K562 (cell line): ENCODE measurements around the gene CCNK. TPM values are rescaled to one million over a fixed set of nuclear protein-coding genes. Genes with fewer than 3 reads are reported as not detected.

Source experiments
- ATAC-seq: fragments of 200-7000 bp; cut with Tn5 transposase; 3 replicates; pipeline ENCODE4 v1.9.1; 2020; ENCODE audit warnings: moderate library complexity
- BruUV-seq: library from RNA; stranded (reverse); fragments of 400-500 nt; replicated peaks from 2 replicates; lab custom pipeline; 2021; lab: Mats Ljungman, UMichigan
- CTCF ChIA-PET: fragments of 300-600 bp; formaldehyde crosslinking; extraction: SDS; loops from one replicate; lab custom pipeline; 2021; ENCODE audit warnings: low intra/inter-chr PET ratio; lab: Yijun Ruan, JAX
- POLR2A ChIA-PET: fragments of 300-600, 350-650 bp; sonication (Branson Sonifier 250); formaldehyde crosslinking; extraction: SDS; loops from one replicate; lab custom pipeline; 2021; ENCODE audit warnings: antibody characterized with exemption, inconsistent platforms; lab: Yijun Ruan, JAX
- DNase-seq, 4 experiments: peaks; one replicate each; pipeline versions ENCODE4 v3.0.0 to v3.0.0-alpha.2; 2011 to 2018; ENCODE audit warnings: low spot score in 3 of 4, mixed read lengths in 3 of 4; ENCODE audit errors: extremely low read depth in 1 of 4
- FAIRE-seq: peaks from 2 replicates; lab custom pipeline; 2011; peaks lifted over from hg19 to GRCh38; lab: Jason Lieb, UNC
- H2AFZ ChIP-seq: 2 replicates; pipeline ENCODE4 v1.6.0; 2011; ENCODE audit warnings: low read depth, low read length, control low read depth, inconsistent platforms
- H3K27ac ChIP-seq: fragments of 200-600 bp; 3 replicates; pipeline ENCODE4 v1.8.0; 2011; ENCODE audit warnings: low read depth, mild to moderate bottlenecking, control low read depth, inconsistent platforms, low read length, moderate library complexity, mixed read lengths; ENCODE audit errors: extremely low read depth
- H3K27me3 ChIP-seq, 2 experiments: fragments of 300-600 bp in 1 of 2; 2 replicates in 1 of 2; 3 replicates in 1 of 2; pipeline versions ENCODE4 v1.6.0 to v1.8.0; 2011; ENCODE audit warnings: inconsistent platforms in 2 of 2, low read length in 2 of 2, mild to moderate bottlenecking in 1 of 2, mixed read lengths in 1 of 2, moderate library complexity in 1 of 2; ENCODE audit not compliant: control insufficient read depth in 2 of 2, insufficient read depth in 2 of 2
- H3K36me3 ChIP-seq: fragments of 300-600 bp; 3 replicates; pipeline ENCODE4 v1.8.0; 2011; ENCODE audit warnings: mild to moderate bottlenecking, low read length, inconsistent platforms; ENCODE audit not compliant: control insufficient read depth, insufficient read depth
- H3K4me1 ChIP-seq, 2 experiments: fragments of 200-600 bp in 1 of 2; replicated peaks in 1 of 2; 2 replicates in 1 of 2; 3 replicates in 1 of 2; pipeline versions ENCODE4 v1.5.1 to v1.8.0; 2011; ENCODE audit warnings: inconsistent platforms in 2 of 2, low read length in 2 of 2, mild to moderate bottlenecking in 1 of 2, mixed read lengths in 1 of 2, moderate library complexity in 1 of 2; ENCODE audit not compliant: control insufficient read depth in 2 of 2, insufficient read depth in 2 of 2
- H3K4me2 ChIP-seq: 2 replicates; pipeline ENCODE4 v1.6.1; 2011; ENCODE audit warnings: low read length, control low read depth, inconsistent platforms, mixed read lengths; ENCODE audit not compliant: insufficient read depth
- H3K4me3 ChIP-seq: fragments of 200-600 bp; sonication (generic), shearing (Covaris generic); 2 replicates; pipeline ENCODE4 v1.5.1; 2016; ENCODE audit warnings: control low read depth, inconsistent platforms
- H3K79me2 ChIP-seq: fragments of 200-600 bp; 3 replicates; pipeline ENCODE4 v1.8.0; 2011; ENCODE audit warnings: low read length, inconsistent platforms; ENCODE audit not compliant: control insufficient read depth, insufficient read depth
- H3K9ac ChIP-seq, 2 experiments: 2 replicates each; pipeline versions ENCODE4 v1.6.0 to v1.6.1; 2011; ENCODE audit warnings: low read depth in 2 of 2, low read length in 2 of 2, control low read depth in 1 of 2, inconsistent platforms in 1 of 2, mild to moderate bottlenecking in 1 of 2, mixed read lengths in 1 of 2; ENCODE audit not compliant: insufficient read depth in 1 of 2
- H3K9me1 ChIP-seq: one replicate; pipeline ENCODE4 v1.6.0; 2011; ENCODE audit warnings: inconsistent platforms, mild to moderate bottlenecking, low read length, moderate library complexity; ENCODE audit not compliant: control insufficient read depth, insufficient read depth
- H3K9me3 ChIP-seq: replicated peaks from 2 replicates; pipeline ENCODE4 v1.5.1; 2011; ENCODE audit warnings: low read depth, low read length, inconsistent platforms; ENCODE audit not compliant: control insufficient read depth, insufficient read depth
- H4K20me1 ChIP-seq: replicated peaks from 2 replicates; pipeline ENCODE4 v1.6.1; 2011; ENCODE audit warnings: low read length, inconsistent platforms, mixed read lengths; ENCODE audit not compliant: control insufficient read depth, insufficient read depth
- DIDO1 ChIP-seq: fragments of 450-650 bp; IDR thresholded peaks from 2 replicates; pipeline ENCODE4 v1.6.1; 2016; ENCODE audit warnings: low read depth, missing biosample characterization, missing genetic modification characterization
- E2F4 ChIP-seq: sonication (generic); formaldehyde crosslinking; IDR thresholded peaks from 2 replicates; pipeline ENCODE4 v1.8.0; 2022; ENCODE audit warnings: mild to moderate bottlenecking, low read depth, missing genetic modification reagents
- FOXJ3 ChIP-seq: sonication (generic); formaldehyde crosslinking; IDR thresholded peaks from 2 replicates; pipeline ENCODE4 v1.4.0; 2020; ENCODE audit warnings: mild to moderate bottlenecking, missing genetic modification reagents
- ILK ChIP-seq: fragments of 450-650 bp; IDR thresholded peaks from 2 replicates; pipeline ENCODE4 v1.6.1; 2016; ENCODE audit warnings: missing genetic modification characterization, low read depth, mild to moderate bottlenecking, missing compliant biosample characterization, moderate library complexity, borderline replicate concordance
- MBD1 ChIP-seq: fragments of 250-450 bp; sonication (Bioruptor Pico); IDR thresholded peaks from 2 replicates; pipeline ENCODE4 v1.8.0; 2022; ENCODE audit warnings: inconsistent platforms
- NCOA6 ChIP-seq: fragments of 450-650 bp; IDR thresholded peaks from 2 replicates; pipeline ENCODE4 v1.6.1; 2017; ENCODE audit warnings: mild to moderate bottlenecking
- RHOXF2B ChIP-seq: fragments of 250-450 bp; sonication (Bioruptor Pico); conservative IDR thresholded peaks from 2 replicates; pipeline ENCODE4 v1.5.1; 2021
- SMAD2 ChIP-seq: fragments of 150-350 bp; IDR thresholded peaks from 2 replicates; pipeline ENCODE4 v1.6.1; 2014; ENCODE audit warnings: low read depth, mild to moderate bottlenecking, low read length
- ZBED1 ChIP-seq: IDR thresholded peaks from 2 replicates; pipeline ENCODE4 v1.6.1; 2014
- ZNF318 ChIP-seq, 2 experiments: fragments of 450-650 bp; IDR thresholded peaks; 2 replicates each; pipeline ENCODE4 v1.6.1; 2016; ENCODE audit warnings: mild to moderate bottlenecking in 2 of 2, borderline replicate concordance in 1 of 2, low read depth in 1 of 2, moderate library complexity in 1 of 2
- ZNF444 ChIP-seq: fragments of 250-450 bp; sonication (Bioruptor Pico); IDR thresholded peaks from 2 replicates; pipeline ENCODE4 v1.4.0; 2020; ENCODE audit warnings: mild to moderate bottlenecking, moderate library complexity
- WGBS: fragments of 100-300 bp; shearing (Covaris generic); methylation state at CpG from one replicate; pipeline ENCODE4 v1.1.6; 2016; ENCODE audit warnings: low coverage, mixed read lengths; ENCODE audit not compliant: insufficient coverage; ENCODE audit errors: missing lambda C conversion rate; 5-methylcytosine and 5-hydroxymethylcytosine counted together
- in situ Hi-C: fragments of 300-500 bp; cut with MboI; formaldehyde crosslinking; loops from 4 replicates; pipeline ENCODE4 v1.15.0; 2018; ENCODE audit warnings: inconsistent platforms, mixed read lengths
- intact Hi-C: fragments of 100-400 bp; cut with micrococcal nuclease; formaldehyde crosslinking; loops from 2 replicates; pipeline ENCODE4 v1.14.2; 2022
- polyA plus RNA-seq, 8 experiments: library from polyadenylated mRNA; depleted of rRNA in 4 of 8; stranded (reverse) in 5 of 8; unstranded in 3 of 8; fragments of >200 nt; fragmentation: Nextera tagmentation in 2 of 8; fragmentation: Illumina TruSeq in 1 of 8; extraction: Ambion mirVana in 2 of 8; extraction: Trizol in 1 of 8; gene quantifications; 2 replicates each; pipeline versions ENCODE4 v1.2.1 to v1.2.3, GENCODE V29; 2011 to 2014; ENCODE audit warnings: inconsistent platforms in 1 of 8, missing spikeins in 1 of 8
- total RNA-seq, 7 experiments: library from RNA; depleted of rRNA in 6 of 7; stranded (reverse); fragments of >200 nt in 6 of 7; fragmentation: Illumina TruSeq in 2 of 7; extraction: Trizol in 2 of 7; gene quantifications; 2 replicates each; pipeline versions ENCODE4 v1.2.1 to v1.2.3, GENCODE V29; 2011 to 2021; ENCODE audit warnings: low replicate concordance in 1 of 7

The CCNK gene
- total and polyA plus RNA-seq, 9 of the 15 experiments (the other 6 are each of a cell fraction or from before 2014, with no cell fraction given), result 5.8 to 84.2 (median 16.4) TPM

GRCh38 chr14:99479160-99479905, 1.9 kb upstream of the CCNK start:
- peaks cover 91% of the 10 kb centered on the region for H3K79me2 ChIP-seq
- no peaks in the 10 kb centered on the region for H3K9me1 ChIP-seq
- POLR2A ChIA-PET, result interaction anchor here (0.8 kb wide), 1 partner anchor 33 kb away, joined by 3 read pairs; no protein-coding TSS in a partner anchor
- TSS peak; percentile 48 for BruUV-seq
- H3K9me3 ChIP-seq, result no peaks in the 10 kb centered on the region
- 9% methylated on average over 14 of the region's 18 CpGs for WGBS
- ATAC-seq (no peak), FAIRE-seq (no peak), DNase-seq (no peak)
- H3K27ac ChIP-seq, result peak overlapping the region; percentile 75; the same call in 1 of the 3 replicates
- no peaks in the 10 kb centered on the region for H3K36me3 ChIP-seq
- H4K20me1 ChIP-seq, result peaks cover 21% of the 10 kb centered on the region
- no peaks in the 10 kb centered on the region for H3K27me3 ChIP-seq
- peak overlapping the region; percentile 91 for H3K4me3 ChIP-seq
- peaks cover 8 to 42% of the 10 kb centered on the region in 2 experiments; a peak in 4 of 5 replicates for H3K4me1 ChIP-seq
- 0 out of 2 replicates have a peak overlapping the region, but pooled peaks have one; percentile 44 for H2AFZ ChIP-seq
- in situ Hi-C loops (no loop called here), intact Hi-C loops (no loop called here)
- peak overlapping the region; percentile 82 for H3K4me2 ChIP-seq
- peak overlapping the region; percentile 67 to 90 for H3K9ac ChIP-seq
- CTCF ChIA-PET, result no interaction called here
- TF ChIP-seq SMAD2 (no peak), FOXJ3 (CRISPR knock-in tag) (no peak), ILK (no peak), ZNF318 (IDR thresholded peaks at IDR 0.05; ENCODE audit: borderline replicate concordance in 1 of 2, low read depth in 1 of 2) (no peak), RHOXF2B (CRISPR knock-in tag) (no peak), E2F4 (CRISPR knock-in tag) (no peak), DIDO1 (no peak), ZNF444 (CRISPR knock-in tag) (no peak), ZBED1 (no peak), MBD1 (CRISPR knock-in tag) (no peak), NCOA6 (no peak)
